ENCODE data around the gene ISCA1. TPM values are rescaled to one million over a fixed set of nuclear protein-coding genes. Genes with fewer than 3 reads are reported as not detected.
"Not testable (repeated sequence)": the region's sequence is repeated elsewhere in the genome, so short reads cannot be mapped to it uniquely, and the experiment has no call there.

Gene ISCA1
- total RNA-seq, 1 donor from 2014 or later: 22.0 TPM

DNA sequence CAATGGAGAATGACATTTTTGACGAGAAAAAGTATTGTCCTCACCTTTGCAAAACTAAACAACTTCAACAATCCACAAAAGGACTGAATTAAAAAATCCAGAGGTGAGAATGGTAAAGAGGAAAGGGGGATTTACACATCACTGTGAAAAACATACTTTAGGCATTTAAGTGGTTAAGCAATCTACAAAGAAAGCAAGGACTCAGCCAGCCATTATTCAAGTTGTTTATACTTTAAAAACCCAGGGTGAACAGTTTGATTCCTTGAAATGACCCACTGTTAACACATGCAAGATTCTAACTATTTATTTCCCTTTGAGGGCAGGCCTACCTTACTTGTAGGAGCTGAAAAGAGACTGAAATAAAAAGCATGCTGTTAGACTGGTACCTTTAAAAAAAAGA is 42.6 kb upstream of the ISCA1 start:
- H3K36me3 ChIP-seq: peaks cover 98% of the 10 kb centered on the region

DNA sequence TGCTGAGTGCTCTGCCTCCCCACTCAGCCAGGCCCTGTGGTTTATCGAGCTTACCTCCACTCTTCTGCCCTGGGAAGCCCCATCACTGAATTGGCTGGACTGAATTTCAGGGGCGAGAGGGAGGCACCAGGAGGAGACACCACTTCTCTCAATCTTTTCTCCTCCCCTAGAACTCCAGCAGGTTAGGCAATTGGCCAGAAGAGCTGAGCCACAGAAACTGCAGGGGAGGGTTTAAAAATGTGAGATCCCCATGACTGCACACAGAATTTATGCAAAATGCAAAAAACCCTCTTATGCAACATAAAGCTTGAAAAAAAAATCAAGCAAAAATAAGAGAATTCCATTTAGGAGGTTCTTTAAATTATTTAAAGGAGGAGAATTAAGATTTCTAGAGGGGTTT is 42.0 kb upstream of the ISCA1 start:
- ATAC-seq: no peak
- H3K27ac ChIP-seq: no peak overlapping the region
- no peaks in the 10 kb centered on the region for H3K4me1 ChIP-seq
- H3K4me3 ChIP-seq: no peak overlapping the region
- no peak for DNase-seq
- TF ChIP-seq, protein P1, sequence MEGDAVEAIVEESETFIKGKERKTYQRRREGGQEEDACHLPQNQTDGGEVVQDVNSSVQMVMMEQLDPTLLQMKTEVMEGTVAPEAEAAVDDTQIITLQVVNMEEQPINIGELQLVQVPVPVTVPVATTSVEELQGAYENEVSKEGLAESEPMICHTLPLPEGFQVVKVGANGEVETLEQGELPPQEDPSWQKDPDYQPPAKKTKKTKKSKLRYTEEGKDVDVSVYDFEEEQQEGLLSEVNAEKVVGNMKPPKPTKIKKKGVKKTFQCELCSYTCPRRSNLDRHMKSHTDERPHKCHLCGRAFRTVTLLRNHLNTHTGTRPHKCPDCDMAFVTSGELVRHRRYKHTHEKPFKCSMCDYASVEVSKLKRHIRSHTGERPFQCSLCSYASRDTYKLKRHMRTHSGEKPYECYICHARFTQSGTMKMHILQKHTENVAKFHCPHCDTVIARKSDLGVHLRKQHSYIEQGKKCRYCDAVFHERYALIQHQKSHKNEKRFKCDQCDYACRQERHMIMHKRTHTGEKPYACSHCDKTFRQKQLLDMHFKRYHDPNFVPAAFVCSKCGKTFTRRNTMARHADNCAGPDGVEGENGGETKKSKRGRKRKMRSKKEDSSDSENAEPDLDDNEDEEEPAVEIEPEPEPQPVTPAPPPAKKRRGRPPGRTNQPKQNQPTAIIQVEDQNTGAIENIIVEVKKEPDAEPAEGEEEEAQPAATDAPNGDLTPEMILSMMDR (IDR thresholded peaks at IDR 0.05): no peak
- H3K27me3 ChIP-seq: no peaks in the 10 kb centered on the region
- H3K9me3 ChIP-seq: no peaks in the 10 kb centered on the region
- intact Hi-C loops (cut with DNase I): no loop called here
- H3K36me3 ChIP-seq: peaks cover 100% of the 10 kb centered on the region

More for the DNA sequence above, 42.6 kb upstream of the ISCA1 start:
- H3K9me3 ChIP-seq: no peaks in the 10 kb centered on the region
- H3K4me3 ChIP-seq: no peak overlapping the region
- H3K27me3 ChIP-seq: no peaks in the 10 kb centered on the region
- intact Hi-C loops (cut with DNase I): no loop called here
- TF ChIP-seq, protein P1 (IDR thresholded peaks at IDR 0.05): no peak
- no peaks in the 10 kb centered on the region for H3K4me1 ChIP-seq
- ATAC-seq (no peak), DNase-seq (no peak)
- H3K27ac ChIP-seq: no peak overlapping the region

DNA sequence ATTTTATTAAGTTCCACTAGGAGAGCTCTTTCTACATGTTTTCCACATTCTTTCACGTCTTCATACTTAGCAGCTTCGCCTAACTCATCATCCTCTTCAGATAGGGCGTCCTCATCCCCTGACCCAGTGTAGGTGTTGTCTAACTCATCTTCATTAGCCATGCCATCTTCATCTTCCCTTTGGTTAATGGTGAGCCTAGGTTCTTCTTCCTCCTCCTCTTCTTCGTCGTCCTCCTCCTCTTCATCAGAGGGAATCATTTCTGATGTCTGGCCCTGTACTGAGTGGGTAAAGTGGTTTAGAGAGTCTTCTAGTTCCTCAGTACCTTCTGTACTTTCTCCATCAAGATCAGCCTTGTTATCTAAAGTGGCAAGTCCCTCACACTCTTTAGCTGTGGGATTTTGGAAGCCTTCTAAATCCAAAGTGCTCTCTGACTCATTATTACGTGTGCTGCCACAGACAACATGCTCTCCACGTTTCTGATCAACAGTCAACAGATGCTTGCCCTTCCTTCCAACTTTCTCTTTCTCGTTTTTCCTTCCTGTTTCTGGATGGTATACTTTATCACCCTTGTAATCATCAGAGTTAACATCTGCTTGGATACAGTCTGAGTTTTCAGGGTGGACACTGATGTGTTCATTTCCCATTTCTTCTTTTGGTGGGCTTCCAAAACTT is 40.8 kb upstream of the ISCA1 start:
- ATAC-seq: no peak
- intact Hi-C loops (cut with DNase I): no loop called here
- H3K27me3 ChIP-seq: no peaks in the 10 kb centered on the region
- no peak overlapping the region for H3K27ac ChIP-seq
- H3K4me1 ChIP-seq: no peaks in the 10 kb centered on the region
- H3K4me3 ChIP-seq: no peak overlapping the region
- no peaks in the 10 kb centered on the region for H3K9me3 ChIP-seq
- TF ChIP-seq, protein P1 (IDR thresholded peaks at IDR 0.05): no peak
- DNase-seq: no peak
- H3K36me3 ChIP-seq: peaks cover 100% of the 10 kb centered on the region

DNA sequence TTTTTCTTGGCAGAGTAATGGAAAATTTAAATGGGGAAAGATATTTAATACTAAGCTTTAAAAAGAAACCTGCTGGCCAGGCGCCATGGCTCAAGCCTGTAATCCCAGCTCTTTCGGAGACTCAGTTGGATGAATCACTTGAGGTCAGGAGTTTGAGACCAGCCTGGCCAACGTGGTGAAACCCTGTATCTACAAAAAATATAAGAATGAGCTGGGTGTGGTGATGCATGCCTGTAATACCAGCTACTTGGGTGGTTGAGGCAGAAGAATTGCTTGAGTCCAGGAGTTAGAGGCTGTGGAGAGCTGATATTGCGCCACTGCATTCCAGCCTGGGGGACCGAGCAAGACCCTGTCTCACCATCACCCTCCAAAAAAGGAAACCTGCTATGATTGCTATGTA is 39.0 kb upstream of the ISCA1 start:
- Histone ChIP-seq H3K4me3 (no peak overlapping the region), H3K9me3 (no peaks in the 10 kb centered on the region), H3K27me3 (no peaks in the 10 kb centered on the region), H3K4me1 (no peaks in the 10 kb centered on the region), H3K36me3 (peaks cover 100% of the 10 kb centered on the region), H3K27ac (no peak overlapping the region)
- intact Hi-C loops (cut with DNase I): no loop called here
- TF ChIP-seq, protein P1 (IDR thresholded peaks at IDR 0.05): no peak
- ATAC-seq: no peak
- no peak for DNase-seq

DNA sequence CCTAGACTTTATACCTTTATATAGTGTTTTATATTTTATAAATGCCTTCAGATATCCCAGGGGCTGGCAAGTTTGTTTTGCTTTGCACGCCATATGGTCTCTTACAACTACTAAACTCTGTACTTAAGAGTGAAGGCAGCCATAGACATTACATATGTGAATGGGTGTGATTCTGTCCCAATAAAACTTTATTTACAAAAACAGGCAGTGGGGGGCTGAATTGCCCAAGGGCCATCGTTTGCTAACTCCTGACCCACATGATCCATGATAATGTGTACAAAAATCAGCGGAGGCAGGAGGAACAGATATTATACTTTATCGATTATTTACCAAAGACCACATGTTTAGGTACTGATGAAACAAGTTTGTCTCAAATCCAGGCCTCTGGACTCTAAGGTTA is 35.8 kb upstream of the ISCA1 start:
- DNase-seq (no peak), ATAC-seq (no peak)
- no peaks in the 10 kb centered on the region for H3K4me1 ChIP-seq
- intact Hi-C loops (cut with DNase I): no loop called here
- H3K9me3 ChIP-seq: no peaks in the 10 kb centered on the region
- H3K27ac ChIP-seq: no peak overlapping the region
- H3K27me3 ChIP-seq: no peaks in the 10 kb centered on the region
- TF ChIP-seq, protein P1 (IDR thresholded peaks at IDR 0.05): no peak
- peaks cover 100% of the 10 kb centered on the region for H3K36me3 ChIP-seq
- H3K4me3 ChIP-seq: no peak overlapping the region

DNA sequence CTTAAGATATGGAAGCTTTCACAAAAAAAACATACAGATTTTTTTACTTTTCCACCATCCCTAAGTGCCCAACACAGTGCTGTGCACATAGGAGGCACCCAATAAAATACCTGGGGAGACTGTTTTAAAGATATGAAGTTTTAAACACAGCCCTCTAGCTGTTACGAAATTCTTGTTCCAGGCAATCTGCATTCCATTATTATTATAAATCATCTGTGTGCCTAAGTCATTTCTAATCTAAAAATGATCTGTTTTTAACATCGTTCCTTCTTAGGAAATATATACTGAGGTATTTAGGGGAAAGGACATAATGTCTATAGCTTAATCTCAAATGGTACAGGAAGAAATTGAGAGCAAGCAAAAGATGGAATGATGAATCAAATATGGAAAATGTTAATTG is 32.7 kb upstream of the ISCA1 start:
- TF ChIP-seq, protein P1 (IDR thresholded peaks at IDR 0.05): no peak
- Histone ChIP-seq H3K27me3 (no peaks in the 10 kb centered on the region), H3K9me3 (no peaks in the 10 kb centered on the region), H3K4me3 (no peak overlapping the region), H3K36me3 (peaks cover 85% of the 10 kb centered on the region), H3K27ac (no peak overlapping the region), H3K4me1 (no peaks in the 10 kb centered on the region)
- no peak for DNase-seq
- no peak for ATAC-seq
- intact Hi-C loops (cut with DNase I): no loop called here

DNA sequence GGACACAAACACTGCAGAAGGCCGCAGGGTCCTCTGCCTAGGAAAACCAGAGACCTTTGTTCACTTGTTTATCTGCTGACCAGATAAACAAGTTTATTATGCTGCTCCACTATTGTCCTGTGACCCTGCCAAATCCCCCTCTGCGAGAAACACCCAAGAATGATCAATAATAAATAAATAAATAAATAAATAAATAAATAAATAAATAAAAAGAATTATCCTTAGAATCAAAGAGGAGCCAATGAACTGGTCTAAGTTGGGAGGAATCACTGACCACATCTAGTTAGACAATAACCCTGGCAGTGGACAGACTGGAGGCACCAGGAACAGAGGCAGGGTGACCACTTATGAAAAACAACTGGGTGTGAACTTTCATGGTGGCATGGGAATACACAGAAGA is 30.6 kb upstream of the ISCA1 start:
- H3K27me3 ChIP-seq; H3K4me3 ChIP-seq; H3K4me1 ChIP-seq; ATAC-seq; DNase-seq; intact Hi-C loops (cut with DNase I); H3K27ac ChIP-seq; H3K9me3 ChIP-seq: not testable (repeated sequence)
- peaks cover 85% of the 10 kb centered on the region for H3K36me3 ChIP-seq
